ENCODE results near the gene GAST. TPM values are rescaled to one million over a fixed set of nuclear protein-coding genes. Genes with fewer than 3 reads are reported as not detected.
"Not testable (repeated sequence)": the region's sequence is repeated elsewhere in the genome, so short reads cannot be mapped to it uniquely, and the experiment has no call there.

GAST gene
- total RNA-seq, 1 donor from 2014 or later: 119 TPM

- no peak for TF ChIP-seq CTCF (conservative IDR thresholded peaks at IDR 0.05)
- Mint-ChIP-seq H3K27me3 (no peaks in the 10 kb centered on the region), H3K36me3 (peaks cover 11% of the 10 kb centered on the region), H3K4me3 (no peak overlapping the region), H3K4me1 (ENCODE audit: unreplicated experiment) (peaks cover 8% of the 10 kb centered on the region), H3K27ac (no peak overlapping the region), H3K9me3 (no peaks in the 10 kb centered on the region)
- DNase-seq (ENCODE audit: extremely low spot score, unreplicated experiment): no peak
Observed at GRCh38 chr17:41697122-41697962, 14.8 kb upstream of the GAST start.

- H3K27me3 Mint-ChIP-seq; H3K9me3 Mint-ChIP-seq; H3K27ac Mint-ChIP-seq; H3K4me3 Mint-ChIP-seq; H3K36me3 Mint-ChIP-seq; DNase-seq (ENCODE audit: extremely low spot score, unreplicated experiment): not testable (repeated sequence)
- H3K4me1 Mint-ChIP-seq (ENCODE audit: unreplicated experiment): peaks cover 16% of the 10 kb centered on the region
Observed at GRCh38 chr17:41700843-41701242, 11.3 kb upstream of the GAST start.

GRCh38 chr17:41702712-41703111 lies 9.4 kb upstream of the GAST start:
- H3K27me3 Mint-ChIP-seq: no peaks in the 10 kb centered on the region
- no peak overlapping the region for H3K4me3 Mint-ChIP-seq
- DNase-seq (ENCODE audit: extremely low spot score, unreplicated experiment): no peak
- TF ChIP-seq CTCF (conservative IDR thresholded peaks at IDR 0.05): no peak
- H3K9me3 Mint-ChIP-seq: peaks cover under 1% of the 10 kb centered on the region
- H3K4me1 Mint-ChIP-seq (ENCODE audit: unreplicated experiment): peaks cover 10% of the 10 kb centered on the region
- H3K27ac Mint-ChIP-seq: no peak overlapping the region
- no peaks in the 10 kb centered on the region for H3K36me3 Mint-ChIP-seq

GRCh38 chr17:41705271-41705991 lies 6.7 kb upstream of the GAST start:
- H3K36me3 Mint-ChIP-seq: no peaks in the 10 kb centered on the region
- DNase-seq (ENCODE audit: extremely low spot score, unreplicated experiment): no peak
- peak overlapping the region; percentile 46 for H3K4me3 Mint-ChIP-seq
- H3K27me3 Mint-ChIP-seq: peaks cover 3% of the 10 kb centered on the region
- peaks cover 10% of the 10 kb centered on the region for H3K4me1 Mint-ChIP-seq (ENCODE audit: unreplicated experiment)
- H3K27ac Mint-ChIP-seq: peak overlapping the region; percentile 73
- no peak for TF ChIP-seq CTCF (conservative IDR thresholded peaks at IDR 0.05)
- H3K9me3 Mint-ChIP-seq: peaks cover 5% of the 10 kb centered on the region

- H3K4me3 Mint-ChIP-seq: no peak overlapping the region
- TF ChIP-seq CTCF (conservative IDR thresholded peaks at IDR 0.05): no peak
- H3K4me1 Mint-ChIP-seq (ENCODE audit: unreplicated experiment): peaks cover 16% of the 10 kb centered on the region
- no peak overlapping the region for H3K27ac Mint-ChIP-seq
- peaks cover 5% of the 10 kb centered on the region for H3K9me3 Mint-ChIP-seq
- H3K27me3 Mint-ChIP-seq: peaks cover 3% of the 10 kb centered on the region
- no peak for DNase-seq (ENCODE audit: extremely low spot score, unreplicated experiment)
- H3K36me3 Mint-ChIP-seq: no peaks in the 10 kb centered on the region
Observed at GRCh38 chr17:41707803-41708669, 4.1 kb upstream of the GAST start.
